CD4-positive, alpha-beta T cell treated with Interferon gamma for 1 hour (primary cell): Measurements from ENCODE around the gene ARHGEF28.

Experiments used
- DNase-seq: peaks from one replicate; pipeline ENCODE4 v3.0.0-alpha.2; 2020

ARHGEF28 gene

DNA sequence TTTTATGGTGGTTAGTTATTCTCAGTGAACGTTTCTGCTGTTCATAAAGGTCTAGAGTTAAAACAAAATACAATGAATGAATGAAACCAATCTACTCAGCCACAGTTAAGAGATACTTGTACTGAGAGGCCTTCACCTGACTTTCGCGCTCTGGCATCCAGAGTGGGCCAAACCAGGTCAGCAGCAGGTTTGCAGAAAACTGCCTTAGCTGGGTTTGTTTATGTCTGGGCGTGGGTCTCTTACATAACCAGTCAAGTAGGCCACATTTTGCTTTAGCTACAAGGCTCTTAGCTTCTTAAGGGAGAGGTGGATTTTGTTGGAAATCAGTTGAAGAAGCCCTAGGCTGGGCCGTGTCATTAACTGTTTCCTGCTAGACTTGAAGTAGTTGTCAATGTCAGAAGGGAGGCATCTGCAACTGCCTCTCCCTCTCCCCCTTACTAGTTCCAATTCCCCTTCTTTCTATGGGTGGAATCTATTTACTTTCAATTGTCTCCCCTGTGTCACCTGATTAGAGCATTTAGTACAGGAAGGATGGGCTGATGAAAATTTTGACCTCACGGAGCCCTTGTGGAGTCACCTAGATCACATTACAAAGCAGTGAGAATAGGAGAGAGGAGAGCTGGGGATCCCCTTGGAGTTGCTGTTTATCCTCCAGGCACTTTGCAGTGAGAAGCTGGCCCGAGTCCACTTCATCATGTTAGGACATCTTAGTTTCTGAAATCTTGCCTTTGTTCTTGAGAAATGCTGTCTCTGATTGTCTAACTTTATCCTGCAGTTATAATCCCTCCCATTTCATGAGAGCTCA is 200.5 kb downstream of the ARHGEF28 start:
- no peak for DNase-seq

- no peak for DNase-seq
Measured at GRCh38 chr5:73827106-73827450, 201.1 kb downstream of the ARHGEF28 start.

DNA sequence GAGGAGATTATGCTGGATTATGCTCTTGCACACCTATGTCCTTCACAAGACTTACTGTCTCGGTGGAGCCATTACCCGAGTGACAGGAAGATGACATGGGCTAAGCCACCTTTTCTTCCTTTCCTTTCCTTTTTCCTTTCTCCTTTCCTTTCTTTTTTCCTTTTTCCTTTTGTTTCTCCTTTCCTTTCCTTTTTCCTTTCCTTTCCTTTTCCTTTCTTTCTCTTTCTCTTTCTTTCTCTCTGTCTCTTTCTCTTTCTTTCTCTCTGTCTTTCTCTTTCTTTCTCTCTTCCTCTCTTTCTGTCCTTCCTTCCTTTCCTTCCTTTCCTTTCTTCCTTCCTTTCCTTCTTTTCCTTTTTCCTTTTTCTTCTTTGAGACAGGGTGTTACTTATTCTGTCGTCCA is 202.5 kb downstream of the ARHGEF28 start:
- no peak for DNase-seq

- no peak for DNase-seq
Measured at GRCh38 chr5:73830646-73831045, 204.7 kb downstream of the ARHGEF28 start.

DNA sequence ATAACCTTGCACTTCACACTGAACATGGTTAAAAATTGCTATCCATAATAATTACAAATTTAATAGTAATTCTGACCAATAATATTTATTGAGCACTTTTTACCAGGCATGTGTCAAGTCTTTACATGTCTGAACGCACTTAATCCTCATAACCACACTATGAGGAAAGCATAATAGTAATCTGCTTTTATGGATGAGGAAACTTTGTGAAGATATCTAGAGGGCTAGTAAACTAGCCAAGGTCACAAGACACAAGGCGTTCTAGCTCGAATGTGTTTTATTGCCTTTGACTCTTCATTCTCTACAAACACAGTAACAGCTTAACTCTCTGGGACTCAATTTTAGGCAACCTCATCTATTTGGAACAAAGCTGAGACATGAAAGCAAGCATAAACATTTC is 205.1 kb downstream of the ARHGEF28 start:
- no peak for DNase-seq

DNA sequence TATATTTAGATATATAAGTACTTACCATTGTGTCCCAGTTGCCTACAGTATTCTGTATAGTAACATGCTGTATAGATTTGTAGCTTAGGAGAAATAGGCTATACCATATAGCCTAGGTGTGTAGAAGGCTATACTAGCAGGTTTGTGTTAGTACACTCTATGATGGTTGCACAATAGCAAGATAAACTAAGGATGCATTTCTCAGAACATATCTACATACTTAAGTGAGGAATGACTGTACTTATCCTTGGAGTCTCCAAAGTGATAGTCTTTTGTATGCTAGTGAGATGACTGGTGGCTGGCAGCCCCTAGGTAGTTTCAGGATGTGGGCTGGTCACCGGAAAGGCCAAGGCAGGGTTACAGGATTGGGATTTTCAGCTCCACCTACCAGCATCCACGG is 208.7 kb downstream of the ARHGEF28 start:
- no peak for DNase-seq

DNA sequence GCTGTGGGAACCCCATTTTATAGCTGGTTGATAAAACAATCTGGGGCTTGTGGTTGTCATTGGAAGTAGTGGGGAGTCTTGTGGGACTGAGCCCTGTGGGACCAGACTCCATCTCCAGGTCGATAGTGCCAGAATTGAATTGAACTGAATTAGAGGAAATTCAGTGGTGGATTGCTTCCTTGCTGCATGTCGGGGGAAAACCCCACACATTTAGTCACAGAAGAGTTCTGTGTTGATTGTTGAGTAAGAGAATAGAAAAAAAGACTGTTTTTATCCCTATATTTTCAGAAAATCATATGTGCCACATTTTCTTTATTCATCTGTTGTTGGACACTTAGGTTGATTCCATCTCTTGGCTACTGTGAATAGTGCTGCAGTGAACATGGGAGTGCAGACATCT is 209.7 kb downstream of the ARHGEF28 start:
- no peak for DNase-seq

DNA sequence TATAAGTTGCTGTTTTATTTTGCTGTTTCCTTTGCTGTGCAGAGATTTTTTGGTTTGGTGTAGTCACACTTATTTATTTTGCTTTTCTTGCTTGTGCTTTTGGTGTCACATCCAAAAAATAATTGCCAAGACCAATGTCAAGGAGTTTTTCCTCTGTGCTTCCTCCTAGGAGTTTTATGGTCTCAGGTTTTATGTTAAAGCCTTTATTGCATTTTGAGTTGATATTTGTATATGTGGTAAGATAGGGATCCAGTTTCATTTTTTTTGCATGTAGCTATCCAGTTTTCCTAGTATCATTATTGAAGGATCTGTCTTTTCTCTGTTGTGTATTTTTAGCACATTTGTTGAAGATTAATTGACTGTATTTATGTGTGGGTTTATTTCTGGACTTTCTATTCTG is 210.6 kb downstream of the ARHGEF28 start:
- no peak for DNase-seq

- DNase-seq = no peak
Measured at GRCh38 chr5:73838901-73839300, 212.9 kb downstream of the ARHGEF28 start.

- DNase-seq = no peak
Measured at GRCh38 chr5:73841641-73842040, 215.6 kb downstream of the ARHGEF28 start.

DNA sequence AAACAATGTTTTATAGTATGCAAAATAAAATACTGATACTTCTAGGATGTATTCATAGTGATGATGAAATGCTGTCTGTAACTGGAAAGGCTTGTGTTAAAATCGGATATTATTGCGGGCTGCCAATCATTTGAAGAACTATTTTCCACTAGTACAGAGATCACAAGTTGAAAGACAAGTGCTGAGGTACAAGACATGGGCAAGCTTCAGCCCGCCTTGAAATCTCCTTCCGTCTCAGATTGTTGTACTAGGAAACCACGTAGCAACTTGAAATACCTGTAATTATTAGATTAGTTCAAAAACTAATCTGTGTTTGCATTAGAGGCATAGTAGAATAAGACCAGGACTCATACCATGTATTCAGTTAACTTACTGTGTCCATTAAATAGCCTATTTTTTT is 218.2 kb downstream of the ARHGEF28 start:
- no peak for DNase-seq

DNA sequence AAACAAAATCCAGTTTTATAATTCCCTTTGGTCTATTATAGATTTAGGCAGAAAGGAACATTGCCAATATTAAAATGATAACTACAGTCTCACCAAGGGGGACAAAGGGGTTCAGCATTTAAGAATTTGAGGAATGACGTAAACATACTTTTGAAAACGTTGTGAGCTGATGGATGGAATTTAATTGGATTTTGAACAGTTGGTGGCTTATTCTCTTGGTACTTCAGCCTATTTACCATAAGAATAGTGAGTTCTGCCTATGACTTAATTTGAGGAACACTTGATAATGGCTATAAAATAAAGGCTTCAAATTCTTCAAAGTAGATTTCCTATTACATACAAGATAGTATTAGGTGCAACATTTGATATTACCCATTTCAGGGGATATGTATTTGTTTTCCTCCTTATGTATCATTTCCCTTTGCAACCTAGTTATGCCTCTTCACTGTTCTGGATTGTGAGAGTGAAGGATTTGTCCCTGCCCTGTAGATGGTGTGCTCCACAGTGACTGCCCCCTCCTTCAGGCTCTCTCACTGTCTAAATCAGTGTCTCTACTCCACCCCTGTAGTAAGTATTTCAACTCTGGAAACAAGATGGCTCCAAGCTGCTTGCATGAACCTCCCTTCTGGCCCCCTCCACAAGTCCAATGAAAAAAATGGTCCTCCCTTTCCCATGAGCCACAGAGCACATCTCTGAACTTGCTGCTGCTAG is 225.6 kb downstream of the ARHGEF28 start:
- DNase-seq = no peak

- DNase-seq = no peak
Measured at GRCh38 chr5:73853091-73853490, 227.1 kb downstream of the ARHGEF28 start.

- DNase-seq = no peak
Measured at GRCh38 chr5:73856997-73857396, 231.0 kb downstream of the ARHGEF28 start.

DNA sequence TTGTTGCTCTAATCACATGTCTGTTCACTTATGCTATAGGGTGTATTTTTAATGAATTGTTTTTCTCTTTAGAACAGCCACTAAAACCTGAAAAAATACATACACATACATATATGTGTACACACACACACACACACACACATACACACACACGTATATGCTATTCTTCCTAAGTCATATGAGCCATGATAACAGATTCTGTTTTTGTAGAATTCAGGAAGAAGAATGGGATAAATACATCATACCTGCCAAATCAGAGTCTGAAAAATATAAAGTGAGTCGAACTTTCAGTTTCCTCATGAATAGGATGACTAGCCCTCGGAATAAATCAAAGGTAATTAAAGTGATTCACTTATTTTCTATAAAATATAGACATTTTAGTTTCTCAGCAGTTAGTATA is 231.4 kb downstream of the ARHGEF28 start:
- DNase-seq = no peak

DNA sequence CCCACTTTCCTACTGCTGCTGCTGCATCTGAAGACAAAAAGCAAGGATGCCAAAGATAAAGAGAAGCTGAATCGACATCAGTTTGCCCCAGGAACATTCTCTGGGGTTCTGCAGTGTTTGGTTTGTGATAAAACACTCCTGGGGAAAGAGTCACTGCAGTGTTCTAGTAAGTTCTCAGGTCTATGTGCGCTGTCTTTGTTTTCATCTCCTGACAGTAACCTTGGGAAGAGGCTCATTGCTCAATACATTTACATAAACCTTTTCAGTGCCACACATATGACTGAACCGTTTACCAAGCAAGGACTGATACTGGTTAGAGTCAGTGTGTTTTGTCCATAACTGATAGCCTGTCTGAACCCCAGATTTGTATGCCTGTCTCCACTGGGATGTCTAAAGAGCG is 232.1 kb downstream of the ARHGEF28 start:
- no peak for DNase-seq

DNA sequence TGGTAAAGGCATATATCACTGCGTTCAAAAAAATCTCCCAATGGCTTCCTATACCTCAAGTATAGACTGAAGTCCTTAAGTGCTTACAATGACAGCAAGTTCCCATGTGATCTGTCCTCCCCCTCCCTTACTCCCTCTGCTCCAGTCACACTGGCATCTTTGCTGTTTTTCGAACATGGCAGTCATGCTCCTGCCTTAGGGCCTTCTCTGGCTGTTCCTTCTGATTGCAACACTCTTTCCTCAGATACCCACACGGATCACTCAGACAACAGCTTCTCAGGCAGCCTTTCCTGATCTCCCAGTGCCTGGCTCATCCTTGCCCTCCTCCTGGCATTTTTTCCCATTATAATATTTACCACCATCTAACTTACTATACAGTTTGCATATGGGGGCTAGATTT is 232.8 kb downstream of the ARHGEF28 start:
- DNase-seq = no peak

GRCh38 chr5:73859696-73860095 is 233.7 kb downstream of the ARHGEF28 start:
- no peak for DNase-seq

- DNase-seq = no peak
Measured at GRCh38 chr5:73861313-73861988, 235.5 kb downstream of the ARHGEF28 start.

DNA sequence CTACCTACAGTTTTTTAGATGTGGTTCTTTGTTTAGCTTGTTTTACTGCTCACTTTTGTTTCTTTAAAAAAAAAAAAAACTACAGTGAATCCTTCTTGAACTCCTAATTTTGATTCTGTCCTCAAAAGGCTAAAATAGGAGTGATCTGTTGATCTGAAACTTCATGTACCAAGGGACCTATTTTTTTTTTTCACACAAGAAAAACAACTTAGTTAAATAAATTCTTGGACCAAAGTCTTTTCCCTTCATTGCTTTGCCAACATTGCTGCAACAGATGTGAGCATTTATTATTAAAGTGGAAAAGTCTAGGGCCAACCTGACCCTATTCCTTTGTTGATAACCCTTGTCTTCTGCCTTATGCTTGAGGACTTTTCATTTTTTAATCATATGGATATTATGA is 236.8 kb downstream of the ARHGEF28 start:
- DNase-seq = no peak

DNA sequence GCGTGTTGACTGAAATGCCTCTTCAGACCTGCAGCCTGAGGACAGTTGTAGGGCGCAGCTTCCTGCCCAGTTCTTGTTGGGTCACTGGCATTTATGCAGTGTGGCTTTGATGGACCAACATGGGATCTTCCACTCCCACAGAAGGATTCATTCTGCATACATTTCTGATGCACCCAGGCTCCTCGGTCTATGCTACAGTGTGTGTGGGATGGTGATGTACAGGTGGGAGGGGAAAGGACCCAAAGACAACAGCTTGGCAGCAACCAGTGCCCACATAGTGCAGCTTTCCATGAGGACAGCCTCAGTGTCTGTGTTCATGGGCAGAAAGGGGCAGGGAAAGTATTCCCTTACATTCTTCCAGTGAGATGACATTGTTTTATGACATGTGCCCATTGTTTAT is 237.9 kb downstream of the ARHGEF28 start:
- DNase-seq = no peak

DNA sequence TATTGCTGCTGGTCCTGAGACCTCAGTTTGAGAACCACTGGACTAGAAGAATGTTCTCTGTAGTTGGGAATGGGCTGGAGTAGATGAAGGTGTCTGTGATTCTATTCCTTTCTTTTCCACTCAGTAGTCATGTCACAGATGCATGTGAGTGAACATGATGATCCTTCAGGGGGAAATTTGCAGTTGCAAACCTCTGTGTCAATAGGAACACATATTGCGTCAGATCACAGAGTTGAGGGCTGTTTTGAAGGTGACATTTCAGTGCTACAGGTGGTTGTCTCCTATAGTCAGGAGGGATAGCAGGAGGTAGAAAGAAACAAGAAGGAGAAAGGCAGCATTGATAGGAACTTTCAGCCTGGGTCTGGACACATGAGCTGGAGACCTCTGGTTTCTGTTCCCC is 239.3 kb downstream of the ARHGEF28 start:
- no peak for DNase-seq

DNA sequence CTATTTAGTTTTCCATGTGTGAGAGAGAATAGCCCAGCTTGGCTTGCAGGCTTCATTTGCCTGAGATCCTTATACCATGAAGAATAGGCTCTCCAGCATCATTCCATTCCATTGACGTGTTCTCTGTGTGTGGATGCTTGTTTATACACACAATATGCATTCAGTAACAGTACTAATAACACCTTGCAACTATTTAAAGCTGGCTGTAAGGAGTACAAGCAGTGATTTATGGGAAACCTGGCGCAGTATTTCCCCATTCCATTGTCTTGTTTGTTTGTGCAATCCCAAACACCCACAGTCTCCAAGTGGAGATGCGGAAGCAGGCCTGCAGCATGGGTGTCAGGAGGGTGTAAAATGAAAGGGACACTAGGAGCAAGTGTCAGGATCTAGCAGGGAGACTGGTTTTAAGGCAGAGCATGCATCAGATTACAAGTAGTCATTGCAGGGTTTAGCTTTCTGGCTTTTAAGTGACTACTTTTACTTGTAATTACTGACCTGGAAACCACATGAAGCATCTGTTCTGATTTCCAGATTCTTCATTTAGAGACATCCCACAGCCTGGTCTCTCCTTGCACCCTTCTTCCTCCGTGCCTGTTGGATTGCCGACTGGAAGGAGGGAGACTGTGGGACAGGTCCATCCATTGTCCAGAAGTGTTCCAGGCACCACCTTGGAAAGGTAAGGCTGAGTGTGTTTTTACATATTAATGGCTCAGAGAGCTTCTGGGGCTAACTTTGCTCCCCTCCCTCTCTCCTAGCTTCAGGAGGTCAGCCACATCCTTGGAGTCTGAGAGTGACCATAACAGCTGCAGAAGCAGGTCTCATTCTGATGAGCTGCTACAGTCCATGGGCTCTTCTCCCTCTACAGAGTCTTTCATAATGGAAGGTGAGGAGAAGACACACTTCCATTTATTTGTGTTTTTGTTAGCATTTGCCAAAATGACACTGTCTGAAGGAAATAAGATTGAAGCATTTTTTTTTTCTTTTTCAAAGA is 241.6 kb downstream of the ARHGEF28 start:
- no peak for DNase-seq
